ENCODE data around the gene ZNF444. TPM values are rescaled to one million over a fixed set of nuclear protein-coding genes. Genes with fewer than 3 reads are reported as not detected.

The ZNF444 gene
- total RNA-seq, 2 donors from 2014 or later, result 50.3 to 95.9 TPM

DNA sequence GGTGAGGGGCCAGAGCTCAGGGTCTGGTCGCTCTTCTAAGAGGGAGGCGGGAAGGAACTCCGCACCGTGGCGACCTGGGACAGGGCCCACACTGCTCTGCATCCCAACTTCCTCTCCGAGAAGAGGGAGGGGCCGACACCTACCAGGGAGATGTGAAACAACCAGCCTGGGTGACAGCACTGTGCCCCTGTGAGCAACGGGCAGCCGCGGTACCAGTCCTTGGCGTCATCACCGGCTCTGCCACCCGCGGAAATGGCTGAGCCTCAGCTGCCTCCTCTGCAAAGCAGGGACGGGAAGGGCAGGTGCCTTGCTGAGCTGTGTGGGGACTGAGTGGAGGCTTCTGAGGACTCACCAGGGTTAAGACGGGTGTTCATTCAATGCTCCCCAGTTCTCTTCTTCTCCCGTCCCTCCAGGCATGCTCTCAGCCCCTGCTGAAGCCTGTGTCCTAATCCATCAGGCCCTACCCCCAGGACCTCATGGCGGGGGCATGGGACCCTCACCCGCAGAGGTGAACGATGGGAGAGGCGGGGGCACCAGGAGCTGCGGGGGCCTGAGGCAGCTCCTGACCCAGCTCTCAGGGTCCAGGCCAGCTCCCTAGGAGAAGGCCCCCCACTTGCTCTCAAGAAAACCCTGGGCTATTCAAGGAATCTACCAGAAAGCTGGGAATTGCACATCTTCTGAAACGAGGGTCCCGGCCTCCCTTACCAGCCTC is 29.3 kb upstream of the ZNF444 start:
- peaks cover 86% of the 10 kb centered on the region for H3K4me1 ChIP-seq
- TF ChIP-seq POLR2A (IDR thresholded peaks at IDR 0.05), result no peak
- TF ChIP-seq, protein P1, sequence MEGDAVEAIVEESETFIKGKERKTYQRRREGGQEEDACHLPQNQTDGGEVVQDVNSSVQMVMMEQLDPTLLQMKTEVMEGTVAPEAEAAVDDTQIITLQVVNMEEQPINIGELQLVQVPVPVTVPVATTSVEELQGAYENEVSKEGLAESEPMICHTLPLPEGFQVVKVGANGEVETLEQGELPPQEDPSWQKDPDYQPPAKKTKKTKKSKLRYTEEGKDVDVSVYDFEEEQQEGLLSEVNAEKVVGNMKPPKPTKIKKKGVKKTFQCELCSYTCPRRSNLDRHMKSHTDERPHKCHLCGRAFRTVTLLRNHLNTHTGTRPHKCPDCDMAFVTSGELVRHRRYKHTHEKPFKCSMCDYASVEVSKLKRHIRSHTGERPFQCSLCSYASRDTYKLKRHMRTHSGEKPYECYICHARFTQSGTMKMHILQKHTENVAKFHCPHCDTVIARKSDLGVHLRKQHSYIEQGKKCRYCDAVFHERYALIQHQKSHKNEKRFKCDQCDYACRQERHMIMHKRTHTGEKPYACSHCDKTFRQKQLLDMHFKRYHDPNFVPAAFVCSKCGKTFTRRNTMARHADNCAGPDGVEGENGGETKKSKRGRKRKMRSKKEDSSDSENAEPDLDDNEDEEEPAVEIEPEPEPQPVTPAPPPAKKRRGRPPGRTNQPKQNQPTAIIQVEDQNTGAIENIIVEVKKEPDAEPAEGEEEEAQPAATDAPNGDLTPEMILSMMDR (IDR thresholded peaks at IDR 0.05), result no peak
- intact Hi-C loops (cut with DNase I), result no loop called here
- DNase-seq (peak in 3 of 4 donors; percentile 42 to 69 (median 58)), ATAC-seq (peak; percentile 17)
- H3K9me3 ChIP-seq, result no peaks in the 10 kb centered on the region
- WGBS, 2 donors, result 38 to 40% methylated on average over 13 to 24 of the region's 24 CpGs
- peak overlapping the region; percentile 71 to 86 (median 80) for H3K27ac ChIP-seq
- no peaks in the 10 kb centered on the region for H3K27me3 ChIP-seq
- H3K36me3 ChIP-seq (replicated peaks in 1 of 2; ENCODE audit: insufficient read depth in 1 of 2, low read depth in 2 of 2), result no peaks in the 10 kb centered on the region
- H3K4me3 ChIP-seq, result no peak overlapping the region

DNA sequence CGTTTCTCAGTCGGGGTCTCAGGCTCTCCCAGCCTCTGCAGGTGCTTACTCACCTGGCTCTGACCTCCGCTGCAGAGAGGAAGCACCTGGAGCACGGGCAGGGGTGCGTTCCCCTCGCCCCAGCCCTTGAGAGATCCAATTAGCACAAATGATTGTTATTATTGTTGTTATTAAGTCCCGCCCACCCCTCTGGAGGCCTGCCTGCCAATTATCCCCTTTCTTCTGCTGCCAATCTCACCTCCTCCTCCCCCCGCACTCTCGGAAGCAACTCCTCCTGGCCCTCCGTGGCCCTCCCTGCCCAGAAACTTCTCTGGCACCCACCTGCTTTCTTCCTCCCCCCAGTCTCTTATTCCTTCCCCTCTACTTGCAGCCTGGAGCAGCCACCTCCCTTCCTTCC is 28.8 kb upstream of the ZNF444 start:
- TF ChIP-seq POLR2A (IDR thresholded peaks at IDR 0.05), result no peak
- TF ChIP-seq, protein P1 (IDR thresholded peaks at IDR 0.05), result no peak
- Histone ChIP-seq H3K27me3 (no peaks in the 10 kb centered on the region), H3K4me3 (no peak overlapping the region), H3K36me3 (replicated peaks in 1 of 2; ENCODE audit: insufficient read depth in 1 of 2, low read depth in 2 of 2) (no peaks in the 10 kb centered on the region), H3K27ac (peak overlapping the region; percentile 71 to 86 (median 80)), H3K4me1 (peaks cover 86% of the 10 kb centered on the region), H3K9me3 (no peaks in the 10 kb centered on the region)
- no peak for DNase-seq
- ATAC-seq, result no peak
- 36 to 44% methylated on average over 10 of the region's 10 CpGs for WGBS, 2 donors
- intact Hi-C loops (cut with DNase I), result no loop called here

DNA sequence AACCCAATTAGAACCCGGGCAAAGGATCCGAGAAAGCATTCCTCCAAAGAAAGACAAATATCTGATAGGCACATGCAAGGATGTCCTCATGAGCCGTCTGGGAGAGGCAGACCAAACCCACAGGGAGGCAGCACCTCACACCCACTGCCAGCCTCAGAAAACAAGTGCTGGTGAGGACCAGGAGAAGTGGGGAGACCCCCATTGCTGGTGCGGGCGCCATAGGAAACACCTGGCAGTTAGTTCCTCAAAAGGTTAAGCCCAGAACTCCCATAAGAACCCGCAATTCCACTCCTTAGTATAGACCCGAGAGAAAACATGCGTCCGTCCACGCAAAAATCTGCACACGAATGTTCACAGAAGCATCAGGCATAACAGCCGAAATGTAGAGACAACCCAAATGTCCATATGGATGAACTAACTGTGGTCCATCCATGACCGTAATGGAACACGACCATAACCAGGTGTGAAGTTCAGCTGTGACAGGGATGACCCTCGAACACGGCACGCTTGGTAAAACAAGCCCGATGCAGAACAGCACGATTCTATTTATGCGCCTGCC is 27.9 kb upstream of the ZNF444 start:
- DNase-seq, result no peak
- H3K36me3 ChIP-seq (replicated peaks in 1 of 2; ENCODE audit: insufficient read depth in 1 of 2, low read depth in 2 of 2), result no peaks in the 10 kb centered on the region

DNA sequence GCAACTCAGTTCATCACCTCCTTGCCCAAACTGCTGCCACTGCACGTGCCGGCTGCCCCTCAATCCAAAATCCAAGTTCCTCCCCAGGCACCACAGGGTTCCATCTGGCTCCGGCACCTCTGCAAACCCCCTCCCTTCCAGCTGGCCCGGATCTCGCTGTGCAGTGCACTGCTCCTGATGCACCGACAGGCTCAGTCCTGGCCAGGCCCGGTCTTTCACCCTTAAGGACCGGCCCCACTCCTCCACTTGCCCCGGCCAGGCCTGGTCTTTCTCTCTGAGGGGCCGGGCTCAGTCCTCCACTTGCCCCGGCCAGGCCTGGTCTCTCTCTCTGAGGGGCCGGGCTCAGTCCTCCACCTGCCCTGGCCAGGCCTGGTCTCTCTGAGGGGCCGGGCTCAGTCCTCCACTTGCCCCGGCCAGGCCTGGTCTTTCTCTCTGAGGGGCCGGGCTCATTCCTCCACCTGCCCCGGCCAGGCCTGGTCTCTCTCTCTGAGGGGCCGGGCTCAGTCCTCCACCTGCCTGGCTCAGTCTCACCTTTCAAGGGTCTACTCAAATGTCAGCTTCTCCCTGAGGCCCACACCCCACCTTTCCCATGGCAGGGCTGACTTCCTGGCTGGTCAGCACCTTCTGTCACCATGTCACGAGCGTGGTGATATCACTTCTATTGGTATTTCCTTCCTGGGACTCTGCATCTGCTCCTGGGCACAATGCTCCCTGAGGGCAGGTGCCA is 26.9 kb upstream of the ZNF444 start:
- Histone ChIP-seq H3K4me3 (no peak overlapping the region), H3K27me3 (no peaks in the 10 kb centered on the region), H3K36me3 (replicated peaks in 1 of 2; ENCODE audit: insufficient read depth in 1 of 2, low read depth in 2 of 2) (no peaks in the 10 kb centered on the region), H3K27ac (peak overlapping the region in 3 of 4 donors; percentile 12 to 50 (median 35)), H3K9me3 (no peaks in the 10 kb centered on the region), H3K4me1 (peaks cover 87% of the 10 kb centered on the region)
- no peak for DNase-seq
- no peak for TF ChIP-seq POLR2A (IDR thresholded peaks at IDR 0.05)
- TF ChIP-seq, protein P1 (IDR thresholded peaks at IDR 0.05), result no peak
- intact Hi-C loops (cut with DNase I), result no loop called here
- no peak for ATAC-seq
- WGBS, 2 donors, result 61 to 69% methylated on average over 9 to 17 of the region's 19 CpGs

More for the DNA sequence above, 27.9 kb upstream of the ZNF444 start:
- Histone ChIP-seq H3K9me3 (no peaks in the 10 kb centered on the region), H3K27ac (peak overlapping the region in 3 of 4 donors; percentile 10 to 86 (median 80)), H3K4me1 (peaks cover 87% of the 10 kb centered on the region), H3K27me3 (no peaks in the 10 kb centered on the region), H3K4me3 (no peak overlapping the region)
- no peak for TF ChIP-seq POLR2A (IDR thresholded peaks at IDR 0.05)
- TF ChIP-seq, protein P1 (IDR thresholded peaks at IDR 0.05), result no peak
- no peak for ATAC-seq
- WGBS, 2 donors, result 56 to 72% methylated on average over 15 to 20 of the region's 20 CpGs
- intact Hi-C loops (cut with DNase I), result no loop called here

All from body of pancreas (tissue), 4 donors.